ENCODE measurements around the gene C14orf132.

Gene C14orf132

DNA sequence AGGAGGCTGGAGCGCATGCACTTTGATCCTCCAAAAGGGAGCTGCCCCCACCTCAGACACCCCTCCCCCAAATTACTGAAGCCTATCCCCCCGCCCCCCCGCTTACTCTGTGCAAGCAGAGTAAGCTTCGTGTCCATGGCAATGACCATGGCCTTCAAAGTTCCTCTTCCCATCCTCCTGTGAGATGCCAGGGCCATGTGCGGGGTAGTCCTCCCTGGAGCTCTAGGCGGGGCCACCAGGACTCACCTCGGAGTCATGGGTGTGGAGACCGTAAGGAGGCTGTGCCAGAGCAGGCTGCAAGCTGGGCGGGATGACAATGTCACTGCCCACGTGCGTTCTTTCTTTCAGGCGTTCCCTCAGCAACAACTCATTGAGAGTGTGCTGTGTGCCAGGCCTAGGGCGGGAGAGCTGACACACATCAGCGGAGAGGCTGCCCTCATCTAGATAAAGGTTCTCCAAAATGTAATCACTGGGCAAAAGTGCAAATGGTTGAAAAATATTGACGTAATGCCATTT, 66.8 kb downstream of the C14orf132 start:
- H3K27me3 Mint-ChIP-seq (ENCODE audit: low read depth): peaks cover 39% of the 10 kb centered on the region
- no peak overlapping the region for H3K27ac Mint-ChIP-seq
- H3K4me3 Mint-ChIP-seq: no peak overlapping the region
- TF ChIP-seq, protein P1, sequence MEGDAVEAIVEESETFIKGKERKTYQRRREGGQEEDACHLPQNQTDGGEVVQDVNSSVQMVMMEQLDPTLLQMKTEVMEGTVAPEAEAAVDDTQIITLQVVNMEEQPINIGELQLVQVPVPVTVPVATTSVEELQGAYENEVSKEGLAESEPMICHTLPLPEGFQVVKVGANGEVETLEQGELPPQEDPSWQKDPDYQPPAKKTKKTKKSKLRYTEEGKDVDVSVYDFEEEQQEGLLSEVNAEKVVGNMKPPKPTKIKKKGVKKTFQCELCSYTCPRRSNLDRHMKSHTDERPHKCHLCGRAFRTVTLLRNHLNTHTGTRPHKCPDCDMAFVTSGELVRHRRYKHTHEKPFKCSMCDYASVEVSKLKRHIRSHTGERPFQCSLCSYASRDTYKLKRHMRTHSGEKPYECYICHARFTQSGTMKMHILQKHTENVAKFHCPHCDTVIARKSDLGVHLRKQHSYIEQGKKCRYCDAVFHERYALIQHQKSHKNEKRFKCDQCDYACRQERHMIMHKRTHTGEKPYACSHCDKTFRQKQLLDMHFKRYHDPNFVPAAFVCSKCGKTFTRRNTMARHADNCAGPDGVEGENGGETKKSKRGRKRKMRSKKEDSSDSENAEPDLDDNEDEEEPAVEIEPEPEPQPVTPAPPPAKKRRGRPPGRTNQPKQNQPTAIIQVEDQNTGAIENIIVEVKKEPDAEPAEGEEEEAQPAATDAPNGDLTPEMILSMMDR (IDR thresholded peaks at IDR 0.05; ENCODE audit: unreplicated experiment in 3 of 3): no peak
- peaks cover 36% of the 10 kb centered on the region for H3K4me1 Mint-ChIP-seq
- no peaks in the 10 kb centered on the region for H3K9me3 Mint-ChIP-seq
- no peaks in the 10 kb centered on the region for H3K36me3 Mint-ChIP-seq (ENCODE audit: low read depth)

DNA sequence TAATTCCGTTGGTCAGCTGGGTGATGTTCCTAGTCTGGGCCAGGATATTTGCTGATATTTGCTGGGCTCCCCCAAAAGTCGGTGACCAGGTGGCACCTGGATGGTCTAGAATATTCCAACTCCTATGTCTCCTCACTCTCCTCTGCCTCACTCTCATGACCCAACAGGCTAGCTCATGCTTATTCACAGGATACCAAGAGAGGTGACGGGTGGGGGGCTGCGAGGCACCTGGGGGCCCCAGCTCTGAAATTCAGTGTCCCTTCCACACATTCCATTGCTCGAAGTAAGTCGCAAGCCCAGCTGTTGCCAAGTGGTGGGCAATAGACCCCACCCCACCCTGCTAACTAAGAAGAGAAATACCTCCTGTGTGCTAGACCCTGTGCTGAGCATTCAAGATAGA, 67.7 kb downstream of the C14orf132 start:
- Mint-ChIP-seq H3K4me3 (no peak overlapping the region), H3K9me3 (peaks cover 6% of the 10 kb centered on the region), H3K27me3 (ENCODE audit: low read depth) (peaks cover 39% of the 10 kb centered on the region), H3K36me3 (ENCODE audit: low read depth) (no peaks in the 10 kb centered on the region), H3K27ac (no peak overlapping the region), H3K4me1 (peaks cover 33% of the 10 kb centered on the region)
- TF ChIP-seq, protein P1 (IDR thresholded peaks at IDR 0.05; ENCODE audit: unreplicated experiment in 3 of 3): no peak

DNA sequence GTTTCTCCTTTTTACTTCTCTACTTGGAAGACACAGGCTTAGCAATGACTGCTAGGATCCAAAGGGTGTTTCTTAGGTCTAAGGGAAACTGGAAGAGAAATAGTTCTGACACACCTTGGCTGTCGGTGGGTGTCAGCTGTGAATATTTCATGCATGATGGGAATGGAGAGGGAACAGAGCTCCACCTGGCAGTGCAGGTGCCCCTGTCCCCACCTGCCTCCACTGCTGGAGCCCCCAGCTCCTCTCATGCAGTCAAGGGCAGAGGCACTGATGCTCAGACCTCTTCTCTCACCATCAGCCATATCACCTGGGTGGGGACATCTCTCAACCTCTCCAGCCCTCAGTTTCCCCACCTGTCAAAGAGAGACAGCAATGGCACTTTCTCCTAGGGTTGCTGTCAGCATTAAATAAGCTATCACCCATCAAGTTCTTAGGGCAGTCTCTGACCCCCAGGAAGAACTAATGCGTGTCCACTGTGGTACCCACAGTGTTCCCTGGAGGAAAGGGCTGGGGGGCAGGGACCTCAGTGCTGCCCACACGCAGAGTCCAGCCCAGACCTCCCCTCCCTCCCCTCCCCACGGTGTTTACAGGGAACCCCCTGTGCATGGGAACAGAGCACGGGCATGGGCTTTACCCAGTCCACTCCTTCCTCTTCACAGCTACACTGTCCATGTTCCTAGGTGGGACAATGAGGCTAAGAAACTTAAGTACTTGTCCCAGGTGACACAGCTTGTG, 69.1 kb downstream of the C14orf132 start:
- peaks cover 17% of the 10 kb centered on the region for H3K9me3 Mint-ChIP-seq
- H3K27ac Mint-ChIP-seq: no peak overlapping the region
- no peak overlapping the region for H3K4me3 Mint-ChIP-seq
- peaks cover 39% of the 10 kb centered on the region for H3K27me3 Mint-ChIP-seq (ENCODE audit: low read depth)
- no peaks in the 10 kb centered on the region for H3K36me3 Mint-ChIP-seq (ENCODE audit: low read depth)
- TF ChIP-seq, protein P1 (IDR thresholded peaks at IDR 0.05; ENCODE audit: unreplicated experiment in 3 of 3): no peak
- peaks cover 33% of the 10 kb centered on the region for H3K4me1 Mint-ChIP-seq

DNA sequence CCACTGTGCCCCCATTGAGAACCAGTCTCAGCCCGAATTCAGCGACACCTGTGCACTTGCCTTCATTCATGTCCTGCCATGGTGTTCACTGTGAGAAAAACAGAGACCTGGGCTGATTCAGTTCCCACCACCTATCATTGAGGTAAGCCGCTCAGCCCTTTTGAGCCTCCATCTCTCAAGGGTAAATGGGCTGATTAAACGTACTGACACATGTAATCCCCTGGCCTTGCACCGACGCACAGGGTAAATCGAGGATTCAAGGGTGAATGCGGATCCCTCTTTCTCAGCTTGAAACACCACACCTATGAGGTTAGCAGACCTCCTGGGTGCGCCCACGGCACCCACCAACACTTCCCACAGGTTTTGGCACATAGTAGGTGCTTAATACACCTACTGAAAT, 69.7 kb downstream of the C14orf132 start:
- Mint-ChIP-seq H3K4me3 (no peak overlapping the region), H3K9me3 (peaks cover 18% of the 10 kb centered on the region), H3K4me1 (peaks cover 33% of the 10 kb centered on the region), H3K27ac (no peak overlapping the region), H3K36me3 (ENCODE audit: low read depth) (no peaks in the 10 kb centered on the region), H3K27me3 (ENCODE audit: low read depth) (peaks cover 39% of the 10 kb centered on the region)
- TF ChIP-seq, protein P1 (IDR thresholded peaks at IDR 0.05; ENCODE audit: unreplicated experiment in 3 of 3): no peak

DNA sequence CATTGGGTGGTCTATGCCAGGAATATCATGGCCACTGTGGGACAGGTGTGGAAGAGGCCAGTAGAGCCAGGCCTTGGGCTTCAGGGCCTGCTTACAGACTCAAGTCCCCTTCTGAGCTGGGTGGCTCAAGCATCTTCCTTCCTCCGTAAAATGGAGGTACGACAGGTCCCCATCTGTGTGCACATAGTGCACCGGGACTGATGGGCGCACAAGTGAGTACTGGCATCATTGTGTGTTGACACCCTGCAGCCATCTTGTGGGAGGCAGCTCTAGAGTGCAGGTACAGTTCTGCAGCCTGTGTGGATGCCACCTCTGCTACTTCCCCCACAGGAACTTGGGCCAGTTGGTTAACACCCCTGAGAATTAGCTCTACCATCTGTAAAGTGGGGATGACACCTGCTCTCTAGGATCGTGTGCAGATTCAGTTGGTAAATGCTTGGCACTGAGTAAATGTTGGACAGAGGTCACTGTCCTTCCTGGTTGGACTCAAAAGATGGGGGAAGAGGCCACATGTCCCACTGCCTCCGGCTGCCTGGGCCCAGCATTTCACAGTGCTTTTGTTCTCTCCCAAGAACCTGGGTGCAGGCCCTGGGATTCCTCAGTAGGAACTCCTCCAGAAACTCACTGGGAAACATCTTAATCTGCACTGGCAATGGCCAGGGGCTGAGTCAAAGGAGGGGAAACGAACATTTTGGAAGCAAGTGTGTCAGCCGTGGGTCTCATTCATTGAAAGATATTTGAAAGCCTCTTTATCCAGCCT, 70.6 kb downstream of the C14orf132 start:
- TF ChIP-seq, protein P1 (IDR thresholded peaks at IDR 0.05; ENCODE audit: unreplicated experiment in 3 of 3): no peak
- Mint-ChIP-seq H3K4me3 (no peak overlapping the region), H3K4me1 (peaks cover 28% of the 10 kb centered on the region), H3K9me3 (peaks cover 26% of the 10 kb centered on the region), H3K27me3 (ENCODE audit: low read depth) (peaks cover 38% of the 10 kb centered on the region), H3K27ac (no peak overlapping the region), H3K36me3 (ENCODE audit: low read depth) (peaks cover 6% of the 10 kb centered on the region)

Data from nephron (organoid).